A172 (cell line): Measurements from ENCODE around the gene SUMO2. TPM values are rescaled to one million over a fixed set of nuclear protein-coding genes. Genes with fewer than 3 reads are reported as not detected.
"Not testable (repeated sequence)": the region's sequence is repeated elsewhere in the genome, so short reads cannot be mapped to it uniquely, and the experiment has no call there.

Source experiments
- DNase-seq: peaks from one replicate; pipeline ENCODE4 v3.0.0-alpha.2; 2015; ENCODE audit warnings: low spot score
- total RNA-seq: library from RNA; depleted of rRNA; stranded (reverse); fragments of >200 nt; shearing (Covaris generic); gene quantifications from 2 replicates; pipeline ENCODE4 v1.2.3, GENCODE V29; 2014; rRNA removed

Gene SUMO2
- total RNA-seq, result 201 and 239 TPM in 2 replicates

GRCh38 chr17:75182569-75183436 lies at the start of gene SUMO2:
Gene SUMO2, minus strand, starts transcription at chr17:75182959. Its CDS starts 125 bp downstream, at chr17:75182834.
- peak; percentile 89 for DNase-seq

- no peak for DNase-seq
These were observed 49.1 kb upstream of the SUMO2 start for GRCh38 chr17:75231741-75232464.

- DNase-seq, result no peak
These were observed 48.3 kb upstream of the SUMO2 start for GRCh38 chr17:75231071-75231470.

- no peak for DNase-seq
These were observed 46.1 kb upstream of the SUMO2 start for GRCh38 chr17:75228847-75229246.

- DNase-seq, result no peak
These were observed 45.5 kb upstream of the SUMO2 start for GRCh38 chr17:75228305-75228704.

- no peak for DNase-seq
These were observed 45.0 kb upstream of the SUMO2 start for GRCh38 chr17:75227729-75228128.

GRCh38 chr17:75225016-75225415 lies 42.3 kb upstream of the SUMO2 start:
- DNase-seq, result no peak

- DNase-seq, result no peak
These were observed 37.1 kb upstream of the SUMO2 start for GRCh38 chr17:75219815-75220214.

- no peak for DNase-seq
These were observed 35.4 kb upstream of the SUMO2 start for GRCh38 chr17:75218131-75218530.

GRCh38 chr17:75209061-75209460 lies 26.3 kb upstream of the SUMO2 start:
- no peak for DNase-seq

GRCh38 chr17:75208161-75208560 lies 25.4 kb upstream of the SUMO2 start:
- no peak for DNase-seq

GRCh38 chr17:75207760-75208159 lies 25.0 kb upstream of the SUMO2 start:
- no peak for DNase-seq

- DNase-seq, result not testable (repeated sequence)
These were observed 24.3 kb upstream of the SUMO2 start for GRCh38 chr17:75207050-75207407.

GRCh38 chr17:75205793-75206163 lies 23.0 kb upstream of the SUMO2 start:
- DNase-seq, result no peak

GRCh38 chr17:75205037-75205792 lies 22.5 kb upstream of the SUMO2 start, which contains the start of gene NUP85:
Gene NUP85, plus strand, starts transcription at chr17:75205679. Its CDS starts 83 bp downstream, at chr17:75205762.
- peak; percentile 93 for DNase-seq

GRCh38 chr17:75199886-75200618 lies 17.3 kb upstream of the SUMO2 start:
- no peak for DNase-seq

- peak; percentile 87 for DNase-seq
These were observed 12.1 kb upstream of the SUMO2 start for GRCh38 chr17:75194879-75195278.

GRCh38 chr17:75191584-75191983 lies 8.8 kb upstream of the SUMO2 start:
- no peak for DNase-seq

- DNase-seq, result no peak
These were observed 5.9 kb upstream of the SUMO2 start for GRCh38 chr17:75188614-75189013.

GRCh38 chr17:75183999-75184884 lies 1.5 kb upstream of the SUMO2 start:
- no peak for DNase-seq

- DNase-seq, result no peak
These were observed 515 bp downstream of the SUMO2 start for GRCh38 chr17:75182319-75182568.
